DMS153 treated with DMSO at 0.1 percent for 48 hours (cell line): ENCODE results near the gene CDK4.
"Not testable (repeated sequence)": the region's sequence is repeated elsewhere in the genome, so short reads cannot be mapped to it uniquely, and the experiment has no call there.

ENCODE experiments used
- DNase-seq: peaks from one replicate; lab custom pipeline; 2025; ENCODE audit not compliant: unreplicated experiment; lab: John Stamatoyannopoulos, UW

Gene CDK4

GRCh38 chr12:57726884-57727757 lies 25.0 kb downstream of the CDK4 start:
- no peak for DNase-seq

DNA sequence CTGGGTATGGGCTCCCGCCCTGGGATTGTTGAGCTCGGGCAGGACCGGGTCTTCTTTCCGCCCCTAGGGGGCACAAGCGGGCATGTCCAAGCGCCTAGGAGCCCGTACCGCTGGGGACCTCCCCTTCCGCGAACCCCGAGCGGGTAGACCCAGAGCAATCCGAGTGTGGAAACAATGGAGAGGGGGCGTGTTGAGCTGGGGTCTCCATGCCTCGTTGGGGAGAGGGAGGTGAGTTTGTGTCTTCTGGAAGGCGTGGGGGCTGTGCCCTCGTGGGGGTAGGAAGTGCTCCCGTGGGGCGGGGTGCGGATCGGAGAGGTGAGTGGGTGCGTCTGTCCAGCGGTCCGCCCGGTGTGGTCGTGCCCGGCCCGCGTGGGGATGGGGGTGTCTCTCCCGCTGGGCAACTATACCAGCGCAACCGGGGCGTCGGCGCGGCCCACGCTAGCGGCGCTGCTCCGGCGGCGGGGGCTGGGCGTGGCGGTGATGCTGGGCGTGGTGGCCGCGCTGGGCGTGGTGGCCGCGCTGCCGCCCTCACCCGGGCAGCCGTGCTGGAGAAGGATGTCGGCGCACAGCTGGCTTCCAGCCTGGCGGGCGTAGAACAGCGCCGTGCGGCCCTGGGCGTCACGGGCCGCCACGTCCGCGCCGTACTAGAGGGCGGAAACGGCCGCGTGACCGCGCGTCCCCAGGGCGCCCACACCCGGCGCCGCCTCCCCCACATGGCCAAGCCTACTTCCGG lies 25.8 kb downstream of the CDK4 start:
- DNase-seq = peak; percentile 84

- DNase-seq = no peak
Measured at GRCh38 chr12:57725851-57726150, 26.3 kb downstream of the CDK4 start.

DNA sequence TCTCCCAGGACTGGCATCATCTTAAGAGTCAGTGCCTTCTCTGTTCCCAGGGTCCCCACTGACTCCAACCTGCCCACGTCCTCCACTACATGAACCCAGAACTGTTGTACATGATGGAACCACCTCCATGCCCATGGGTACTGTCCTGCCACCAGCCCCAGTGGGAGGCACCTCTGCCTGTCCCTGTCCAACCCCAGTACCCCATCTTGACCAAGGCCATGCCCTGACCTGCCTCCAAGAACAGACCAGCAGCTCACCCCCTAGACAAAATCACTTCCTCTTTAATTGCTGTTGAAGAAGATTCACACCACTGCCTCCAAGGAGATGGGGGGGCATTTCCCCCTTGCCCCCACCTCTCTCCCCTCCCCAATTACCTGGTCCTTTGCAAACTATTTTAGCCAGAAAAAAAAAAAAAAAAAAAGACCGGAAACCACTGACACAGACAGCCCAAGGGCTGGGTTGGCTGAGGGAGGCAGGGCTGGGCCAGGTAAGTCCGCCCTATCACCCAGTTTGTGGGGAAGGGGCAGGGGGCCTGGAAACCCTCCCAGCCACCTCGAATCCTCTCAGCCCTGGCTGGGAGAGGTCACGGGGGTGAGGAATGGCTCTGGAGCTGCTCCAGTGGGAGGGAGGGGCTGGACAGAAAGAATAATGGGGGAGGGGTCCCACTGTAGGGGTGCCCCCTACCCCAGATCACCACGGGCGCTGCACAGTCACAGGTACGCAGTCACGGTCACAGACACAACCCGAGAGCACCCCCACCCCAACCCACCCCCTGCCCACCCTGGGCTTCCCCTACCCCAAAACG lies 27.0 kb downstream of the CDK4 start:
- no peak for DNase-seq

GRCh38 chr12:57724003-57724935 lies 27.8 kb downstream of the CDK4 start:
- no peak for DNase-seq

- DNase-seq = no peak
Measured at GRCh38 chr12:57723630-57723962, 28.5 kb downstream of the CDK4 start.

- DNase-seq = no peak
Measured at GRCh38 chr12:57722716-57723629, 29.1 kb downstream of the CDK4 start.

- DNase-seq = not testable (repeated sequence)
Measured at GRCh38 chr12:57721846-57722608, 30.1 kb downstream of the CDK4 start.

GRCh38 chr12:57720606-57721595 lies 31.2 kb downstream of the CDK4 start:
- DNase-seq = no peak

GRCh38 chr12:57719777-57720605 lies 32.1 kb downstream of the CDK4 start:
- no peak for DNase-seq

DNA sequence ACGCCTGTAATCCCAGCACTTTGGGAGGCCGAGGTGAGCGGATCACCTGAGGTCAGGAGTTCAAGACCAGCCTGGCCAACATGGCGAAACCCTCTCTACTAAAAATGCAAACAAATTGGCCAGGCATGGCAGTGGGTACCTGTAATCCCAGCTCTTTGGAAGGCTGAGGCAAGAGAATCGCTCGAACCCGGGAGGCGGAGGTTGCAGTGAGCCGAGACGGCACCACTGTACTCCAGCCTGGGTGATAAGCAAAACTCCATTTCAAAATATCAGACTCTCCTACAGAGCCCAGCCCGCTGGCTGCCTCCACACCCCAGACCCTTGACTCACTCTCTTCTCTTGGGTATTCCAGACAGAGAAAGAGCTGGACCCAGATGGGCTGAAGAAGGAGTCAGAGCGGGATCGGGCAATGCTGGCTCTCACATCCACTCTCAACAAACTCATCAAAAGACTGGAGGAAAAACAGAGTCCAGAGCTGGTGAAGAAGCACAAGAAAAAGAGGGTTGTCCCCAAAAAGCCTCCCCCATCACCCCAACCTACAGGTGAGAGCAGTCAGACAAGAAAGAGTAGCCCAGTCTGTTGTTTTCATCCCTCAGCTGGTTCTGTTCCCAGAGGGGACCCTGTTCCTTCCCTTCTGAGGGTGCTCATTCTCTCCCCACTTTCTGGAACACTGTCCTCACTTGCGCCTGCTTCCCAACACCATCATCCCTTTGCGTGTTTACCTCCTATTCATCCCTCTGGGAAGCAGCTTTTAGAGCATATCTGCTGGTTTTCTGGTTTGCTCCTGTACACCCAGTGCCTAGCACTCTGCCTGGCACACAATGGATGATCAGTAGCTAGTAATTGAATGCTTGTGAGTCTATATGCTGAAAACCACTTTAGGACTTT lies 33.2 kb downstream of the CDK4 start:
- DNase-seq = no peak

- no peak for DNase-seq
Measured at GRCh38 chr12:57717846-57718640, 34.1 kb downstream of the CDK4 start.

- DNase-seq = no peak
Measured at GRCh38 chr12:57717131-57717530, 35.0 kb downstream of the CDK4 start.

- no peak for DNase-seq
Measured at GRCh38 chr12:57716305-57716704, 35.8 kb downstream of the CDK4 start.

- DNase-seq = no peak
Measured at GRCh38 chr12:57715786-57716185, 36.3 kb downstream of the CDK4 start.
